DMS153 (cell line): ENCODE measurements around the gene HJV.

Source experiments
- DNase-seq: peaks from one replicate; lab custom pipeline; 2025; lab: John Stamatoyannopoulos, UW

The HJV gene

GRCh38 chr1:146021050-146021445 is 487 bp downstream of the HJV start:
- no peak for DNase-seq

GRCh38 chr1:146020058-146021049 is 1.2 kb downstream of the HJV start:
- no peak for DNase-seq

- DNase-seq: no peak
Observed at GRCh38 chr1:146019231-146020057, 2.1 kb downstream of the HJV start.

- no peak for DNase-seq
Observed at GRCh38 chr1:146016891-146017290, 4.6 kb downstream of the HJV start.

- DNase-seq: no peak
Observed at GRCh38 chr1:146013559-146013922, 8.0 kb downstream of the HJV start.

GRCh38 chr1:146012703-146013558 is 8.6 kb downstream of the HJV start:
- peak; percentile 69 for DNase-seq

- DNase-seq: no peak
Observed at GRCh38 chr1:146010126-146010738, 11.3 kb downstream of the HJV start.

- DNase-seq: no peak
Observed at GRCh38 chr1:146007489-146008133, 13.9 kb downstream of the HJV start.

- DNase-seq: no peak
Observed at GRCh38 chr1:146001709-146002108, 19.8 kb downstream of the HJV start.

- DNase-seq: peak; percentile 88
Observed at GRCh38 chr1:145999321-146000024, 22.1 kb downstream of the HJV start.

- no peak for DNase-seq
Observed at GRCh38 chr1:145997718-145998023, 23.9 kb downstream of the HJV start.

- DNase-seq: peak; percentile 59
Observed at GRCh38 chr1:145997016-145997717, 24.4 kb downstream of the HJV start.

- DNase-seq: peak; percentile 99
Observed at GRCh38 chr1:145996433-145997015, 25.0 kb downstream of the HJV start, which contains the start of gene TXNIP. Gene TXNIP, minus strand, starts transcription at chr1:145996579. Its CDS starts 313 bp downstream, at chr1:145996266.

GRCh38 chr1:145995964-145996432 is 25.5 kb downstream of the HJV start:
- no peak for DNase-seq

- DNase-seq: no peak
Observed at GRCh38 chr1:145995148-145995881, 26.2 kb downstream of the HJV start.

- no peak for DNase-seq
Observed at GRCh38 chr1:145994391-145995120, 27.0 kb downstream of the HJV start.

GRCh38 chr1:145993618-145994390 is 27.7 kb downstream of the HJV start:
- no peak for DNase-seq
